DOHH2 (cell line): ENCODE results near the gene PDF.

Experiments
- CTCF ChIP-seq: fragments of 200-600 bp; sonication (generic); IDR thresholded peaks from one replicate; pipeline ENCODE4 v1.5.1; 2014; ENCODE audit warnings: antibody characterized with exemption, mild to moderate bottlenecking, low read depth, low read length; ENCODE audit not compliant: poor library complexity, severe bottlenecking
- EZH2phosphoT487 ChIP-seq: fragments of 200-600 bp; sonication (generic); IDR thresholded peaks from 2 replicates; pipeline ENCODE4 v1.6.1; 2017; ENCODE audit warnings: borderline replicate concordance, mild to moderate bottlenecking, antibody characterized with exemption, low read length, moderate library complexity, mixed read lengths

GRCh38 chr16:69350536-69351133 is 20.2 kb upstream of the PDF start:
- no peak for TF ChIP-seq CTCF
- TF ChIP-seq EZH2phosphoT487: no peak
